GM21515 (cell line): Measurements from ENCODE around the gene SNRK.

Experiments used
- ATAC-seq: cut with Tn5 transposase; IDR thresholded peaks from one replicate; pipeline ENCODE4 v1.9.1; 2021; ENCODE audit not compliant: unreplicated experiment

The SNRK gene

GRCh38 chr3:43268636-43269035, 17.7 kb upstream of the SNRK start:
- no peak for ATAC-seq

DNA sequence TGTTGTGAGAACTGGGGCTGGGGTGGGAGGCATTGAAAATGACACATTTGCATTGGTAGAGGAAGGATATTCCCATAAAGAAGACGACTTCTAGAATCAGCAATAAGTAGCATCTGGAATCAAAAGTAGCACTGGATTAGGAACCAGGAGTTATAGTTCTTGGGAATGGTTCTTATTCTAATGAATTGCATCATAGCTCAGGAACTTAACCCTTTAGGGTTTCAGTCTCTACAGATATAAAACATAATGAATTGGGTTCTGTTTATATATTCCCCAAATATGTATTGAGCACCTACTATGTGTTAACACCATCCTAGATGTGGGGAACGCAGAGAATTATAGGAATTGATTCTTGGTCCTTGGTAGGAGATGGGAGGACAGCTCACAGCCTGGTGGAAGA, 16.3 kb upstream of the SNRK start:
- no peak for ATAC-seq

DNA sequence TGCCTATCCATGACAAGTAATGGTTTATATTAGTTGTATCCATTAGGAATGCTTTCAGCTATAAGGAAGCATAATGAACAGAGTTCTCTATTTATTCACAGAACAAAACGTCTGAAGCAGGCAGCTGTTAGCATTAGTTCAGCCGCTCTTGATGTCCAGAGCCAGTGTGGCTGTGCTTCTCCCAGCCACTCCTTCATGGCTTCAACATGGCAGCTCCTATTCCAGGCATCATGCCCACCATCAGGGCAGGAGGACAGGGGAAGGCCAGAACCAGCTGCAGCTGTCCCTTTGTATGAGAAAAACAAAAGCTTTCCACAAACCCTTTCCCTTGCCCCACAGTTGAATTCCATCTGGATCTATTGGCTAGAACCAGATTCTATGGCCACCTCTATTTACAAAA, 12.9 kb upstream of the SNRK start:
- no peak for ATAC-seq

DNA sequence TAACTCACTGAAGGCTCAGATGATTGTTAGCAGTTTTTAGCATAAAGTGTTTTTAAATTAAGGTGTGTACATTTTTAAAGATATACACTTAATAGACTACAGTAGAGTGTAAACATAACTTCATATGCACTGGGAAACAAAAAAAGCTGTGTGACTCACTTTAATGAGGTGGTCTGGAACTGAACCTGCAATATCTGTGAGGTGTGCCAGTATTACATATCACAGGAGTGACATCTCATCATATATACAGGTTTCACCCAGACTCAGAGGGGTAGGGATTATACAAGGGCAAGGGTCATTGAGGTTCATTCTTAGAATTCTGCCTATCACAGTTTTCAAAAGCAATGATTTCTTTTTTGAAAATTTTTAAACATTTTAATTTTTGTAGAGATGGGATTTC, 7.3 kb upstream of the SNRK start:
- no peak for ATAC-seq

DNA sequence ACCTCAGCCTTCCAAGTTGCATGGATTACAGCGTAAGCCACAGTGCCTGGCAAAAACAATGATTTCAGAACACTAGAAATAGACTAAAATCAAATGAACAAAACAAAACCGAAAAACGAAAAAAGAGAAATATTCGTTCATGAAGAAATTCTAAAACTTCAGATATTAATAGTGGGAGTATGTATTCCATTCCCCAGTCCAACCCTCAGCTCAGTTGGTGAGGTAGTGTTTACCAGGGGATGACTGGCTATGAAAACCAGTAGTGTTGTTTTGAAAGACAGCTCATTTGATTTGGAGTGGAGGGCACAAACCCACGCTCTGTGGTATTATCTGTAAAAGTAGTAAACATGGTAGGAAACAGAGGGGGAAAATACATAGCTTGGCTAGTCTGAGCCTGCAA, 6.8 kb upstream of the SNRK start:
- no peak for ATAC-seq

DNA sequence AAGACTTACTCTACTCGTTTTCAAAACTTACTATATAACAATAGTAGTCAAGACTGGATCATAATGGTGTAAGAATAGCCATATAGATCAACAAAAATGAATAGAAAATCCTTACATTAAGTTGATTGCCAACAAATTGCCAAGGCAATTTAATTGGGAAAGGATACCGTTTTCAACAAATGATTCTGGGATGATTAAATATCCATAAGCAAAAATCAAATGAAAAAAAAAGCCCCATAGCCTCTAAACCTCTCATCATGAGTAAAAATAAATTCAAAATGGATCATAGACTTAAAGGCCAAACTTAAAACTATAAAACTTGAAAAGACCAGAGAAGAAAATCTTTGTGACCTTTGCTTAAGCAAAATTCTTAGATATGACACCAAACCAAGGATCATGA, 5.3 kb upstream of the SNRK start:
- ATAC-seq, result no peak

DNA sequence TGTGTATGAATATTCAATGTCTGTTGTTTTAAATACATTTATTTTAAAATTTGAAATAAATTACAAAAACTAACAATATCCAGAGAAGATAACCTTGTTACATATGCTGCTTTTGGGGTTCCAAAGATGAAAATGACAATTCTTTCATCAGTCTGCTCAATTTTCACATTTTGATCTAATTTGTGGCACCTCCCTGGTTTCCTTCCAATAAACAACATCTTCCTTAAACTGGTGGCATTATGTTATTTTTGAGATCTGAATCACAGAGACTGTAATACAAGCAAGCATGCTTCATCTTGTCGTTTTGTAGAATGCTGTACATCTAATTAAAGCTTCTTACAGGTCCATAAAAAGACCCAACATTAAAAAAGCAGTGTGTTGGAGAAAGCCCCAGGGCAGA, 2.2 kb upstream of the SNRK start:
- no peak for ATAC-seq

DNA sequence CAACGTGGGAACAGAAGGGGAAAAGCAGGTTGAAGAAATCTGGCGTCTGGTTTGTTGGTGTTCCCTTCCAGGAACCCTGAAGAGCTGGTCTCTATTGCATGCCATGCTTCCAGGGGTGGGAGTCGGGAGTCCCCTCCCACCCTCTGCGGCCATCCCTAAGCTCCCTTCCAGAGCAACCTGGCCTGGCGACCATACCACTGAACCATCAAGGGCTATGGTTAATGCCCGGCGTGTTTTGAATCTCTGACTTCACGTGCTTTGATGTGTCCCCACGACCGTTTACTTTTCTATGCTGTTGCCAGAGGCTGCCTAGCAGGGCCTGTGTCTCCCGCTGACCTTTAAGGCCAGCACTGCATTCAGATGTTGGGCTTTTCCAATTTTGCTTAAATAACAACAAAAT, 696 bp upstream of the SNRK start:
- ATAC-seq, result no peak

DNA sequence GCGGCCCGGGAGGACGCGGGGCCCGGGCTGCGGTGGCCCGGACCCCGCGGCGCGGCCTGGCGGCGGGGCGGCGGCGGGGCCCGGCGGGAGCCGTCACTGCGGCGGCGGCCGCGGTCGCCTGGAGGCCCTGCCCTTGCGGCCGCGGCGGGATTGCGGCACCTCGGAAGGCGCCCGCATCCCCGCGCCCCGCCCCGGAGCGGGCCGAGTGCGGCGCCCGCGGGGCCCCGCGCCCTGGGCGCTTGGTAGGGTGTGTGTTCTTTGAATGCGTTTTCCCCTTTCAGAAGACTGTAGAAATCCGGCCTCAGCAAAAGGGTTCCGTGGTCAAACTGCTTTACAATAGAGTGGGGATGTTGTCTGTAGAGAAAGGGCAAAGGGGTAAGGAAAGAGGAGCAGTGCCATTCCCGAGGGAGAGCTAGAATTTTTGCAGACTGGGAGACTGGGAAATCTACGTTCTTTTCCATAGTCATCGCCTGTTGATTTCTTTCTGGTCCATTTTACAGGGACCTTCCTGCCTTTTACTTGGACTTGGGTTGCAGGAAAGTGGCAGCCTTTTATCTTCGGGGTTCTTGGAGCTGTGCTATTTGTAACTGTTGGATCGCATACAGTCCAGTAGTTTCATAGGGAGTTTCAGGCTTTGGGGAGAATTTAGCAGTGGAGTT, 630 bp downstream of the SNRK start:
- no peak for ATAC-seq

DNA sequence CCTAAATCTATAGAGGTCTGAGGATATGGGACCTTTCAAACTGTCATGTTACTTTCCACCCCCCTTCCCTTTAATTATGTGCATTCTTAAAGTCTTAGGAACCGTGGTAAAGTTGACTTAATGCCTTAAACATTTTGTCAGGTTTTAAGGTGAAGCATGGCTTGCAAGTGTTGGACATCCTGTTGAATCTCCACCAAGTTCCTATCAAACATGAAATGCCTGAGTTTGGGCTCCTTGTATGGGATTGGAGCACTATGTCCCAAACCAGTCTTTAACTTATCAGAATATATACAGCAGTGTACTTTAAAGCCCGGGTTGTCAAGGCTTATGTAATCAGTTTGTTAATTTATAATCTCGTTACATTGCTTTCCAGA, 1.1 kb downstream of the SNRK start:
- ATAC-seq, result no peak

GRCh38 chr3:43288366-43288765, 2.0 kb downstream of the SNRK start:
- peak; percentile 45 for ATAC-seq

DNA sequence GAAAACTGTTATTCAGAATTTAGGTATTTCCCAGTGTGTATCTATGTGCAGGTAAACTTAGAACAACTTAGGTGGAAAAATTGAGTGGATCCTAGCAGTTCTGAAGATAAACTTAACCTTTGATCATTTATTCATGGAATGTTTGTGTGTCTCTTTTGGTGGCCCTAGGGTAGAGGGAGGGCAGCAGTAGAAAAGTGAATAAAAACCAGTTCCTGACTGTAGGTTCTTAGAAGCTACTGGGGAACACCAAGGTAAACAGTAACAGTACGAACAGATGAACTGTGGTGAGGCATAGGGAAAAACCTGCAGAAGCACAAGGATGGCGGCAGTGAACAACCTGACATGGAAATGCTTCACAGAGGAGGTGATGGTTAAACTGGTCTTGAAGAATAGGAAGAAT, 2.5 kb downstream of the SNRK start:
- ATAC-seq, result no peak

DNA sequence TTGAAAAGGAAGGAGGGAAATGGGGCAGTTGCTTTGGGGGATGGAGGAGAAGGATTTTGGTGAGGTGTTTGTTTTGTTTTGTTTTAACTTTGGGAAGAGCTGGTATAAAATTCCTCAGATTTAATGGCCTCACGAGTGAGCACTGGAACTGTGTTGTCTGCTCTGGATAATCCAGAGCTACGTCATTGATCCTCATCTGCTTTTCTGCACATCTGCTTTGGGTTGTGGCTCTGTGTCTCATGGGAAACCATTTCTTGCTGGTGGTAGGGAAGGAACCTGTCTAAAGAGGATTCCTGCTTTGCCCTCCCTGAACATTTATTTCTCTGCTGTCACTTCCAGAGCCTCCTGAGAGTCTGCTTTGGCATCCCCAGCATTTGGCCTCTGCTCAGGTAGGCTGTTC, 3.1 kb downstream of the SNRK start:
- ATAC-seq, result no peak

GRCh38 chr3:43289841-43290470, 3.6 kb downstream of the SNRK start:
- no peak for ATAC-seq

- ATAC-seq, result no peak
These were observed 4.6 kb downstream of the SNRK start for GRCh38 chr3:43290956-43291355.

DNA sequence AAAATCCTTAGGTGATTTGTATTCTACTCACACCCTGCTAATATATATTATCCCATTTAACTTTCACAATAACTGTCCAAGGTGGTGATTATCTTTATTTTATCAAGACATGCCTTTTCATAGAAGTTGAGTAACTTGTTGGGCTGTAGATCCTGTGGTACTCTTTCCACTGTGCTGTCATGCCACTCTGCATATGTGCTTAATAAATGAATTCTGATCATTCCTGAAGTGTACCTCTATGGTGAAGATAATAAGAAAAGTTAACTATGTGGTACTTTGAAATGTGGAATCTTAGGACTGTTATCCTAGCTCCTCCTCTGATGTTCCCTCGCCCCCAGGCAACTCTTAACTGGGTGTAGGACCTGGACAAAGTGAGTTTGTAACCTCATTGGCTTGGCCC, 5.2 kb downstream of the SNRK start:
- ATAC-seq, result no peak

- no peak for ATAC-seq
These were observed 8.6 kb downstream of the SNRK start for GRCh38 chr3:43294975-43295374.

- ATAC-seq, result peak; percentile 94
These were observed 10.2 kb downstream of the SNRK start for GRCh38 chr3:43296565-43296964.

DNA sequence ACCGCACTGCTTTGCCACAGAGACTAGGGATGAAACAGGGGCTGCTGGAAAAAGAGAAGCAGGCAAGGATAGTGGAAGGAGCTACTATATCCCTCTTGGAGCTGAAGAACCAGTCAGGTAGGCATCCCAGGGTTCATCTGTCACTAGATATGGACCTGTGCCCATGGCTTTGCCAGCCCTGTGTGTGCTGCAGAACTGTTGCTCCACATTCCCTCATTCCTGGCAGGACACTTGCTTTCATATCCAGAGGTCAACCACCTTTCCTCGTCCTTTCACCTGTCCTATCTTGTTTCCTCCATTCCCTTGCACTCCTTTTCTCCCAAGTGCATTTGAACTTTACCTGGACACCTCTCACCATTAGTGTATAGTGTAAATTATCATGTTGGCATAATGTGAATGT, 12.0 kb downstream of the SNRK start:
- no peak for ATAC-seq

GRCh38 chr3:43298761-43299160, 12.4 kb downstream of the SNRK start:
- ATAC-seq, result no peak

- no peak for ATAC-seq
These were observed 16.0 kb downstream of the SNRK start for GRCh38 chr3:43302116-43302880.

- ATAC-seq, result no peak
These were observed 17.8 kb downstream of the SNRK start for GRCh38 chr3:43304126-43304525.
